Suprapubic skin (tissue), 4 donors: ENCODE results near the gene FOXQ1. TPM values are rescaled to one million over a fixed set of nuclear protein-coding genes. Genes with fewer than 3 reads are reported as not detected.

Experiments
- DNase-seq, 2 donors: peaks; one replicate each; pipeline ENCODE4 v3.0.0-alpha.2; 2019; ENCODE audit warnings: low spot score in 2 of 2
- H3K27ac ChIP-seq: fragments of 200-600 bp; sonication (generic); one replicate; pipeline ENCODE4 v1.5.1; 2019
- H3K27me3 ChIP-seq: fragments of 200-600 bp; sonication (generic); one replicate; pipeline ENCODE4 v1.5.1; 2019
- H3K36me3 ChIP-seq: fragments of 200-600 bp; sonication (generic); one replicate; pipeline ENCODE4 v1.5.1; 2019
- H3K4me1 ChIP-seq: fragments of 200-600 bp; sonication (generic); one replicate; pipeline ENCODE4 v1.5.1; 2019
- H3K4me3 ChIP-seq: fragments of 200-600 bp; sonication (generic); one replicate; pipeline ENCODE4 v1.5.1; 2019; ENCODE audit warnings: mild to moderate bottlenecking
- H3K9me3 ChIP-seq: fragments of 200-600 bp; sonication (generic); one replicate; pipeline ENCODE4 v1.5.1; 2019
- CTCF ChIP-seq, 2 donors: fragments of 200-600 bp in 1 of 2; fragments of 450-650 bp in 1 of 2; sonication (generic) in 1 of 2; IDR thresholded peaks; one replicate each; pipeline ENCODE4 v1.5.1; 2016 to 2019; ENCODE audit warnings: antibody characterized with exemption in 2 of 2, mild to moderate bottlenecking in 1 of 2, moderate library complexity in 1 of 2
- EP300 ChIP-seq: sonication (generic); formaldehyde crosslinking; IDR thresholded peaks from one replicate; pipeline ENCODE4 v1.6.1; 2017; ENCODE audit warnings: antibody characterized with exemption
- POLR2A ChIP-seq, 2 donors: fragments of 450-650 bp; IDR thresholded peaks; one replicate each; pipeline ENCODE4 v1.6.1; 2017; ENCODE audit warnings: antibody characterized with exemption in 2 of 2, mild to moderate bottlenecking in 2 of 2, moderate library complexity in 2 of 2
- POLR2AphosphoS5 ChIP-seq, 3 donors: sonication (generic); formaldehyde crosslinking; IDR thresholded peaks; one replicate each; pipeline ENCODE4 v1.6.1; 2017; ENCODE audit warnings: antibody characterized with exemption in 3 of 3
- WGBS: methylation state at CpG from one replicate; pipeline ENCODE4 v1.1.5; 2018; 5-methylcytosine and 5-hydroxymethylcytosine counted together
- total RNA-seq, 4 donors: library from RNA; depleted of rRNA; stranded (reverse); fragments of >200 nt; gene quantifications; one replicate each; pipeline ENCODE4 v1.1.0, GENCODE V29; 2016

FOXQ1 gene
- total RNA-seq, 4 donors from 2014 or later, result 45.4 to 101 (median 80.0) TPM

- WGBS, result 56% methylated on average over 4 of the region's 4 CpGs
- Histone ChIP-seq H3K4me3 (no peak overlapping the region), H3K27ac (no peak overlapping the region), H3K4me1 (peaks cover 5% of the 10 kb centered on the region), H3K27me3 (peaks cover 9% of the 10 kb centered on the region), H3K36me3 (no peaks in the 10 kb centered on the region), H3K9me3 (no peaks in the 10 kb centered on the region)
- DNase-seq, result no peak
- TF ChIP-seq CTCF (IDR thresholded peaks at IDR 0.05) (no peak), POLR2A (IDR thresholded peaks at IDR 0.05) (no peak), EP300 (no peak), POLR2AphosphoS5 (IDR thresholded peaks at IDR 0.05) (no peak)
Observed at GRCh38 chr6:1290805-1291204, 21.1 kb upstream of the FOXQ1 start.

- WGBS, result 74% methylated on average over 10 of the region's 10 CpGs
- no peak for TF ChIP-seq CTCF (IDR thresholded peaks at IDR 0.05)
- no peak for TF ChIP-seq POLR2AphosphoS5 (IDR thresholded peaks at IDR 0.05)
- TF ChIP-seq POLR2A (IDR thresholded peaks at IDR 0.05), result no peak
- no peak for TF ChIP-seq EP300
- no peak for DNase-seq
Observed at GRCh38 chr6:1291381-1291780, 20.5 kb upstream of the FOXQ1 start.

GRCh38 chr6:1295420-1295819 is 16.5 kb upstream of the FOXQ1 start:
- H3K36me3 ChIP-seq, result no peaks in the 10 kb centered on the region
- H3K4me1 ChIP-seq, result peaks cover 14% of the 10 kb centered on the region
- peaks cover 12% of the 10 kb centered on the region for H3K27me3 ChIP-seq
- DNase-seq, result no peak
- no peak overlapping the region for H3K27ac ChIP-seq
- H3K4me3 ChIP-seq, result no peak overlapping the region
- no peak for TF ChIP-seq CTCF (IDR thresholded peaks at IDR 0.05)
- no peak for TF ChIP-seq POLR2A (IDR thresholded peaks at IDR 0.05)
- TF ChIP-seq POLR2AphosphoS5 (IDR thresholded peaks at IDR 0.05), result no peak
- no peak for TF ChIP-seq EP300
- no peaks in the 10 kb centered on the region for H3K9me3 ChIP-seq
- WGBS, result 62% methylated on average over 3 of the region's 3 CpGs

More at GRCh38 chr6:1291381-1291780, 20.5 kb upstream of the FOXQ1 start:
- no peak overlapping the region for H3K27ac ChIP-seq
- peaks cover 9% of the 10 kb centered on the region for H3K4me1 ChIP-seq
- H3K4me3 ChIP-seq, result no peak overlapping the region
- H3K36me3 ChIP-seq, result no peaks in the 10 kb centered on the region
- no peaks in the 10 kb centered on the region for H3K9me3 ChIP-seq
- peaks cover 12% of the 10 kb centered on the region for H3K27me3 ChIP-seq

GRCh38 chr6:1296079-1296478 is 15.8 kb upstream of the FOXQ1 start:
- WGBS, result 45% methylated on average over 5 of the region's 7 CpGs
- H3K27ac ChIP-seq, result peak overlapping the region; percentile 41

GRCh38 chr6:1296542-1296941 is 15.4 kb upstream of the FOXQ1 start:
- DNase-seq, result no peak
- TF ChIP-seq POLR2A (IDR thresholded peaks at IDR 0.05), result no peak
- no peak for TF ChIP-seq EP300
- no peak for TF ChIP-seq POLR2AphosphoS5 (IDR thresholded peaks at IDR 0.05)
- TF ChIP-seq CTCF (IDR thresholded peaks at IDR 0.05), result no peak

More at GRCh38 chr6:1296079-1296478, 15.8 kb upstream of the FOXQ1 start:
- TF ChIP-seq POLR2A (IDR thresholded peaks at IDR 0.05), result no peak
- no peak for TF ChIP-seq CTCF (IDR thresholded peaks at IDR 0.05)
- no peak for TF ChIP-seq EP300
- TF ChIP-seq POLR2AphosphoS5 (IDR thresholded peaks at IDR 0.05), result no peak
- peaks cover 14% of the 10 kb centered on the region for H3K4me1 ChIP-seq
- peaks cover 12% of the 10 kb centered on the region for H3K27me3 ChIP-seq
- DNase-seq, result no peak
- no peak overlapping the region for H3K4me3 ChIP-seq
- H3K36me3 ChIP-seq, result no peaks in the 10 kb centered on the region
- no peaks in the 10 kb centered on the region for H3K9me3 ChIP-seq

More at GRCh38 chr6:1296542-1296941, 15.4 kb upstream of the FOXQ1 start:
- Histone ChIP-seq H3K9me3 (peaks cover 4% of the 10 kb centered on the region), H3K27ac (peak overlapping the region; percentile 41), H3K27me3 (peaks cover 12% of the 10 kb centered on the region), H3K4me1 (peaks cover 14% of the 10 kb centered on the region), H3K4me3 (no peak overlapping the region), H3K36me3 (no peaks in the 10 kb centered on the region)
- 45% methylated on average over 4 of the region's 4 CpGs for WGBS
